Panc1 (cell line): Measurements from ENCODE around the gene NOTUM.

ENCODE experiments used
- POLR2AphosphoS5 ChIP-seq: IDR thresholded peaks from 2 replicates; pipeline ENCODE4 v1.6.1; 2012; ENCODE audit warnings: mild to moderate bottlenecking, low read depth, low read length, moderate library complexity
- TF ChIP-seq, protein P1 (sequence below): fragments of 450-650 bp; IDR thresholded peaks from 2 replicates; pipeline ENCODE4 v1.5.1; 2017; ENCODE audit warnings: mild to moderate bottlenecking

DNA sequence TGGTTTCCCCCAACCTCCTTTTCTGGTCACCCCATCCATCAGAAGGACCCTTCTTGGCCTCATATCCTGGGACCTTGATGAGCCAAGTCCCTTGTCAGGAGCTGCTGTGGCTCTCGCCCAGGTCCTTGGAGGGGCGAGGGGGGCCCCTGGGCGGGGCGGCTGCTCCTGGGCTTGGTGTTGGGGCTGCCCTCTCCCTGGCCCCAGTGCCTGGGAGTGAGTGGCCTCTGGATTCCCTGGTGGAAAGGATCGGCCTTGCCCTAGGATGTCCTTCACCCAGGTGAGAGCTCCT lies 6.2 kb upstream of the NOTUM start:
- TF ChIP-seq, protein P1, sequence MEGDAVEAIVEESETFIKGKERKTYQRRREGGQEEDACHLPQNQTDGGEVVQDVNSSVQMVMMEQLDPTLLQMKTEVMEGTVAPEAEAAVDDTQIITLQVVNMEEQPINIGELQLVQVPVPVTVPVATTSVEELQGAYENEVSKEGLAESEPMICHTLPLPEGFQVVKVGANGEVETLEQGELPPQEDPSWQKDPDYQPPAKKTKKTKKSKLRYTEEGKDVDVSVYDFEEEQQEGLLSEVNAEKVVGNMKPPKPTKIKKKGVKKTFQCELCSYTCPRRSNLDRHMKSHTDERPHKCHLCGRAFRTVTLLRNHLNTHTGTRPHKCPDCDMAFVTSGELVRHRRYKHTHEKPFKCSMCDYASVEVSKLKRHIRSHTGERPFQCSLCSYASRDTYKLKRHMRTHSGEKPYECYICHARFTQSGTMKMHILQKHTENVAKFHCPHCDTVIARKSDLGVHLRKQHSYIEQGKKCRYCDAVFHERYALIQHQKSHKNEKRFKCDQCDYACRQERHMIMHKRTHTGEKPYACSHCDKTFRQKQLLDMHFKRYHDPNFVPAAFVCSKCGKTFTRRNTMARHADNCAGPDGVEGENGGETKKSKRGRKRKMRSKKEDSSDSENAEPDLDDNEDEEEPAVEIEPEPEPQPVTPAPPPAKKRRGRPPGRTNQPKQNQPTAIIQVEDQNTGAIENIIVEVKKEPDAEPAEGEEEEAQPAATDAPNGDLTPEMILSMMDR: no peak
- TF ChIP-seq POLR2AphosphoS5: no peak
